NCI-H345 treated with DMSO at 0.1 percent for 48 hours (cell line): ENCODE data around the gene ETV6.

ENCODE experiments used
- DNase-seq: peaks from one replicate; lab custom pipeline; 2025; ENCODE audit not compliant: unreplicated experiment; lab: John Stamatoyannopoulos, UW

ETV6 gene

GRCh38 chr12:11839091-11839641, 189.7 kb downstream of the ETV6 start:
- DNase-seq = peak; percentile 94

GRCh38 chr12:11840366-11840765, 190.9 kb downstream of the ETV6 start:
- DNase-seq = no peak

- no peak for DNase-seq
These were observed 197.0 kb downstream of the ETV6 start for GRCh38 chr12:11846488-11846887.

GRCh38 chr12:11847539-11847938, 198.1 kb downstream of the ETV6 start:
- no peak for DNase-seq

GRCh38 chr12:11849757-11850504, 200.5 kb downstream of the ETV6 start:
- DNase-seq = no peak

GRCh38 chr12:11853126-11853525, 203.7 kb downstream of the ETV6 start:
- peak; percentile 95 for DNase-seq

GRCh38 chr12:11854011-11854499, 204.6 kb downstream of the ETV6 start:
- DNase-seq = no peak

GRCh38 chr12:11855983-11856374, 206.5 kb downstream of the ETV6 start:
- peak; percentile 84 for DNase-seq

- DNase-seq = no peak
These were observed 207.5 kb downstream of the ETV6 start for GRCh38 chr12:11856971-11857370.

GRCh38 chr12:11859705-11860425, 210.4 kb downstream of the ETV6 start:
- no peak for DNase-seq

GRCh38 chr12:11861155-11861863, 211.8 kb downstream of the ETV6 start:
- DNase-seq = no peak

GRCh38 chr12:11861864-11862600, 212.6 kb downstream of the ETV6 start:
- no peak for DNase-seq

- DNase-seq = no peak
These were observed 213.3 kb downstream of the ETV6 start for GRCh38 chr12:11862798-11863197.

GRCh38 chr12:11863478-11863906, 214.0 kb downstream of the ETV6 start:
- DNase-seq = no peak

GRCh38 chr12:11863988-11864387, 214.5 kb downstream of the ETV6 start:
- DNase-seq = no peak

GRCh38 chr12:11865824-11866223, 216.3 kb downstream of the ETV6 start:
- no peak for DNase-seq

- no peak for DNase-seq
These were observed 218.6 kb downstream of the ETV6 start for GRCh38 chr12:11868027-11868426.

GRCh38 chr12:11869406-11869805, 219.9 kb downstream of the ETV6 start:
- no peak for DNase-seq

- DNase-seq = no peak
These were observed 220.6 kb downstream of the ETV6 start for GRCh38 chr12:11870041-11870451.

GRCh38 chr12:11872055-11872454, 222.6 kb downstream of the ETV6 start:
- DNase-seq = no peak
